GM21825 (cell line): ENCODE measurements around the gene FCER1G.

Source experiments
- ATAC-seq: cut with Tn5 transposase; IDR thresholded peaks from one replicate; pipeline ENCODE4 v1.9.1; 2021; ENCODE audit warnings: mild to moderate bottlenecking, moderate library complexity; ENCODE audit not compliant: unreplicated experiment

The FCER1G gene

GRCh38 chr1:161260376-161261260, 45.5 kb downstream of the FCER1G start:
- peak; percentile 24 for ATAC-seq

GRCh38 chr1:161261261-161262235, 46.5 kb downstream of the FCER1G start:
- peak; percentile 57 for ATAC-seq

GRCh38 chr1:161265305-161265704, 50.2 kb downstream of the FCER1G start:
- ATAC-seq, result no peak

GRCh38 chr1:161266202-161266601, 51.1 kb downstream of the FCER1G start:
- no peak for ATAC-seq

DNA sequence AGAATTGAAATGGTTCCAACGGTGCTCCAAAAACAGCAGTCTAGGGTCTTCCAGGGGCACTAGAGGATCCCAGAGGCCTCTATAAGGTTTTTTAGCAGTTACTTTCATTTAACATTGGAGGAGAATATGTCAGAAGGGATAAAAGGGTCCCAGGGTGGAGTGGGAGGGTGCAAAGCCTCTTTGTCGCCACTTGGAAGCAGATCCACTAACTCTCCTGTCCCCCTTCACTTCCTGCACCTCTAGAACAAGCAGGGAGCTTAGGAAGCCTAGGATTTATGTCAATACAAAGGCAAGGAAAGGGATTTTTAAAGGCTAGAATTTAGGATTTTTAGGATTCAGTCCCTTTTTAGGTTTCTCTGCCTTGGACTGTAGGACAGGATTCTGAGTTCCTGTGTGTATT, 51.7 kb downstream of the FCER1G start:
- ATAC-seq, result no peak

- no peak for ATAC-seq
These were observed 52.2 kb downstream of the FCER1G start for GRCh38 chr1:161267321-161267720.
